Measurements from ENCODE around the gene CCDC69.

Gene CCDC69

DNA sequence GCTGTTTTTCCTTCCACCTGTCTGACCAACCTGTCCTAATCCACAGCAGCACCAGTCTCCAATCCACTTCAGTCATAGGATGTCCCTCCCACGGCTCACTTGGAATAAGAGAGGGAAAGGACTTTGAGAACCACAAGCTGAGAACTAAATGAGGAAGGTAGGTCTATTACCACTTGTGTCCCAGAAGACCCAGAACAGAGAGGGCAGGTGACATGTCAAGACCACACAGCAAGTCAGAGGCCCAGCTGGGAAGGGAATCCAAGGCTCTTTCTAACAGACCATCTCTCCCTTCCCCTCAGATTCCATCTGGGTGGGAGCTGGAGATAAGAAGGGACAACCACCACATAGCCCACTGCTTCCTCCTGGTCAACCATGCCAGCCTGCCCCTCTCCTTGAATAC lies 81.0 kb downstream of the CCDC69 start:
- no peak for DNase-seq (ENCODE audit: low spot score)

DNA sequence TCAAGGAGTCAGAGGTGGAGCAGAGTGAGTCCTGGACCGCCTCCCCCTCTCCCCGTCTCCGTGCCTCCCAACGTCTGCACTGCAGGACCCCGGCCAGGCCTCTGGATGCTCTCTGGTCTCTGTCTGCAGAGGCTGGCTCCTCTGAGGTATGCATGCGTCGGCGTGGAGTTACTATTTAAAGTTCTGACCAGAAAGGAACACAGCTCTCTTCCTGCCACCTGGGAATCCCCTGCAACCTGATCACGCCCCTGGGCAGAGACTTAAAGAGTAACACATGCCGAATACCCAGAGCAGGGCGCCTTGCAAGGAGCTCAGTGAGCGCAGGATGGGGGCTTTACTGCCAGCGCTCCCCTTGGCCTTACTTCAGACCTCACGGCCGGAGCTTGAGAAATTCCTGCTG lies 82.4 kb downstream of the CCDC69 start:
- peak; percentile 67 for DNase-seq (ENCODE audit: low spot score)

DNA sequence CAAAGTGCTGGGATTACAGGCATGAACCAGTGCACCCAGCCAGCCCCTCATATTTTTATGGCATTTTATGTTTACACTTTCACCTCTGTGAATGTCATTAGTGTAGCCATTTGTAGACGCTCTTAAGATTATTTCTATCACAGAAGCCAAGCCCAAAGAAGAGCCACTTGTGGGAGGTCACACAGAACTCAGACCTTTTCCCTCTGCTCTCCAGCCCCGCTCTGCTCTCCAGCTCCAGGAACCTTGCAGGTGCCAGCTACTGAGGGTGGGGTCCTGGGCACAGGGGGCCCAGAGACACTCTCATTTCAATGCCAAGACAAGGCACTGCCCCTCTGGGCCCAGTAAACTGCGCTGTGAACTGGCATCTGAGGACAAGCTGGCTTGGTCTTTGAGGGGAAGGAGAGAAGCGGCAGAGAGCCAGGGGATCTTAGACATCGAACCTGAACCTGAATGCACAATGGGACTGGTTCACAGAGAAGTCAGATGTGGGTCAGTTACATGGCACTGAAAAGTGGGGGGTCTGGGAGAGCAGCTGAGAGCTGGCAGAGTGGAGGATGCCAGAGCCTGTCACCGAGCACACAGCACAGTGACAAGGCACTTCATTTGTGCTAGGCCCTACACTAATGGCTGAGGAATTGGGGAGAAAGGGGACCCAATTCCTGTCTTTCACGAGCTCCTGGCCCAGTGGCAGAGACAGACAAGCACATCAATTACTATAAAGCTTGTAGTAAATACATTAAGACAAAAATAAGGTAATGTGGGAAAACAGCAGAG lies 83.0 kb downstream of the CCDC69 start:
- no peak for DNase-seq (ENCODE audit: low spot score)

DNA sequence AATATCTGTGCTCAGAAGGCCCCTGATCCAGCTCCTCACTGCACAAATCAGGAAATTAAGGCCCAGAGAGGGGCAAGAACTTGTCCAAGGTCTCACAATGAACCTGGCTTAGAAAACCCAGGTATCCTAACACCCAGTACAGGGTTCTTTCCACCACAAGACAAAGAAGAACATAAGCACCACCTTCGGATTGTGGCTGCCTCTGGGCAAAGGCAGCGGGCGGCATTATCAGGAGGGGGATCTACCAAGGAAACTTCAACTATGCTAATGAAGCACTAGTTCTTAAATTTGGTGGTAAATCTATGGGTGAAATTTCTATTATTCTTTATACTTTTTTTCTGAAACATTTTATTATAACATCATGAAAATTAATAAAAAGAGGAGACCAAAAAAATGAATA lies 84.2 kb downstream of the CCDC69 start:
- peak; percentile 22 for DNase-seq (ENCODE audit: low spot score)

DNA sequence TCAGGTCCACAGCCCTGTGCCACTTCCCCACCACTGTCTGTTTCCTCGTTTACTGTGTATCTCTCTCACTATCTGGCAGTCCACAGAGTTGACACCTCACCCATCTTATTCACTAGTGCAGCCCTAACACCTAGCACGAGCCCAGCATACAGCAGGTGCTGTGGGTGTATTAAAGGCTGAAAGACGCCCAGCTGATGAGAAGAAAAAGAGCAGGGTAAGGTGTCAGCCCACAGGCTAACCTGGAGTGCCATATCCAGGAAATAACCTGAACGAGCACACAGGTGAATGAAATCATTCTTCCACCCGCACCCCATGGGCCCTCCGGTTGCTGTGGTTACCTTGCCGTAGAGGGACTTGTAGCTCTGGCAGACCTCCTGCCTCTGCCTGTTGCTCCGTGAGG lies 84.9 kb downstream of the CCDC69 start:
- peak; percentile 60 for DNase-seq (ENCODE audit: low spot score)

DNA sequence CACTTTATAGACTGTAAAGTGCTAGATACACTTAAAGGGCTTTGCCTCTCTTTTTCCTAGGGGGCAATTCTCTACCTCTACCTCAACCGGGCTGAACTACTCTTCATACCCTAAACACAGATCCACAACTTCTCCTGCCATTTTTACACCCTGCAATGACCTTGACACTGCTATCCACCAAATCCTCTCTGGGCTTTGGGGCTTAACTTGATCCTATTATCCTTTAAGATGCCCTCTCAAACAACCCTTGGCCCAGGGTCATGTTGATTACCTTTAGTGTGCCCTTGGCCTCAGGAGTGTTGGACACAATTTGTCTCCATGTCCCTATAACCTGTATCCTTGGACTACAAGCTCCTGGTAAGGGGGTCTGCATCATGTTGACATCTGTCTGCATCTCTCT lies 85.8 kb downstream of the CCDC69 start:
- no peak for DNase-seq (ENCODE audit: low spot score)

DNA sequence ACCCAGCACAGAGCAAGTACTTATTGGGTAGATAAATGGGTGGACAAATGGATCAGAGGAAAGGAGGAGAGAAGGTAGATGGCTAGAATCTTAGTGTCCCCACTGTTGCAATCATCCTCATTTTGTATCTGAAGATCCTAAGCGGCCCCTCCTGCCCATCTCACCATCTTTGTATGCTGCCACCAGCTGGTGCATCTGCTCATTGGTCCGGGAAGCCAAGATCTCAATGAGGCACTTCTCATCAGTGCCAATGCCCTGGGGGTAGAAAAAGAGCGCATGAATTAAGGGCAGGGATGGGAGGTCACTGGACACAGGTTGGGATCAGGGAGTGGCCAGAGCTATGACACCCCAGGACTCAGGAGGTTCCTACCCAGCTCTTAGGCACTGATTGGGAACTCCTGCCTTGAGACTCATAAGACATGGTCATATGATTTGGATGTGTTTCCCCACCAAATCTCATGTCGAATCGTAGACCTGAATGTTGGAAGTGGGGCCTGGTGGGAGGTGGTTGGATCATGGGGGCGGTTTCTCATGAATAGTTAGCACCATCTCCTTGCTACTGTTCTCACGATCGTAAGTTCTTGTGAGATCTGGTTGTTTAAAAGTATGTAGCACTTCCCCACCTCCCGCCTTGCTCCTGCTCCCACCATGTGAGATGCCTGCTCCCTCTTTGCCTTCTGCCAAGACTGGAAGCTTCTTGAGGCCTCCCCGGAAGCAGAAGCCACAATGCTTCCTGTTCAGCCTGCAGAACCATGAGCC lies 86.6 kb downstream of the CCDC69 start:
- no peak for DNase-seq (ENCODE audit: low spot score)

DNA sequence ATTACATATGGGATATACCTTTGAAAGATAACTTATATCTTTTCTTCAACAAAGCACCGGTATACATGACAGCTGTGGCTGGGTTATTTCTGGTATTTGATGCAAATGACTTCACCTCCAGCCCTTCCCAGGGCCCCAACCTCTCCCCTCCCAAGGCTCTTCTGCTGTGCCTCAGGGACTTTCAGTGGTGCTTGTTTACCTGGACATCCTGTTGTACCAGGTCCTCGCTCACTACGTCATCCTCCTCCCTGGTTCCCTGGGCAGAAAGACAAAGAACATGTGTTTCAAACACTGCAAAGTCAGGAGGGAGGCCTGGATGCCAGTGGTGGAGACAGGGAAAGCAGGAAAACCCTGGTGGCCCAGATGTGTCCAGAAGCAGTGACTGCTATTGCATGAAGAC lies 89.7 kb downstream of the CCDC69 start:
- no peak for DNase-seq (ENCODE audit: low spot score)

DNA sequence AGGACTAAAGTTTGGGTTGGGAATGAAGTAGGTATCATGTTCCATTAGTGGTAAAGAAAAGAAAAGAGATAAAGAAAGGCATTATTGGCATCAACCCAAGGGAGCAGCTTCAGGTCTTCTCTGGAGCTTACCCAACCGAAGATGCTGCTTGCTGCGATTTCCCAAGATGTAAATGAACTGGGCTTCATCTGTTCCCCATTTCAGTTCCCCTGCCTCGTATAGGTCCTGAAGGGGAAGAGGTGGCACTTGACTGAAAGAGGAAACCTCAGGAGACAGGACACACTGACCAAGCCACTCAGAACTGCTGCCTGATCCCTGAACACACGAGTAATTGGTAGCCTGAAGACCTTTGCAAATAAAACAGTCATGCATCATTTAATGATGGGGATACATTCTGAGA lies 90.9 kb downstream of the CCDC69 start:
- no peak for DNase-seq (ENCODE audit: low spot score)

All from CD4-positive, alpha-beta T cell treated with Interleukin-15 for 4 hours (primary cell).